Measurements from ENCODE around the gene CYP2R1. TPM values are rescaled to one million over a fixed set of nuclear protein-coding genes. Genes with fewer than 3 reads are reported as not detected.

CYP2R1 gene
- total and polyA plus RNA-seq, 2 of the 8 experiments (the other 6 are each of a cell fraction or from before 2014, with no cell fraction given), result 8.3 to 12.9 TPM

DNA sequence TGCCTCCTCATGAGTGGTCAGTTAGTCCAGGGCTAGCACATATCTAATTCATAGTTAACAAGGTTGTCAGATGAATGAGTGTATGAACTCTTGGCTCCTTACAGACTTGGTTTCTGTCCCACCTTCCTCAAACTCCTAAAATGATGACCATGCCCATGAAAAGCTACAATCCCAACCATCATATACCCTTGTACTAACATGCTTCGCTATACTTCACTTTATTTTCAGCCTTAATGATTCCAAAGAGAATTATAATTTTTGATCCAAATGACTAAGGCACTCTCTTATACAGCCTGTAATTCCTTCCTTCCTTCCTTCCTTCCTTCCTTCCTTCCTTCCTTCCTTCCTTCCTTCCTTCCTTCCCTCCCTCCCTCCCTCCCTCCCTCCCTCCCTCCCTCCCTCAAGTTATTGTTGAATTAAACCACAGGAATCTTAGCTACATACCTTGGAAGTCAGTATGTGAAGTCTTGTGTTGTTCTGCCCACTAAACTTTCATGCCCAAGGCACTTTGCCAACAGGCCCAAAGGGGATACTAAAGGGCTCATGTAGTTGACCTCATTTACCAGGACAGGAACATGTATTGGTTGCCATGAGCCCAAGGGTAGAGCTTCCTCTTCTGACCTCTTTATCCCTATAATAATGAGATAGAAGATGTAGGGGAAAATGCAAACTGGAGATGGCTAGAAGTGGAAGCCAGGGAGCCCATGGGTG is 42.8 kb upstream of the CYP2R1 start (continued):
- TF ChIP-seq, protein P1, sequence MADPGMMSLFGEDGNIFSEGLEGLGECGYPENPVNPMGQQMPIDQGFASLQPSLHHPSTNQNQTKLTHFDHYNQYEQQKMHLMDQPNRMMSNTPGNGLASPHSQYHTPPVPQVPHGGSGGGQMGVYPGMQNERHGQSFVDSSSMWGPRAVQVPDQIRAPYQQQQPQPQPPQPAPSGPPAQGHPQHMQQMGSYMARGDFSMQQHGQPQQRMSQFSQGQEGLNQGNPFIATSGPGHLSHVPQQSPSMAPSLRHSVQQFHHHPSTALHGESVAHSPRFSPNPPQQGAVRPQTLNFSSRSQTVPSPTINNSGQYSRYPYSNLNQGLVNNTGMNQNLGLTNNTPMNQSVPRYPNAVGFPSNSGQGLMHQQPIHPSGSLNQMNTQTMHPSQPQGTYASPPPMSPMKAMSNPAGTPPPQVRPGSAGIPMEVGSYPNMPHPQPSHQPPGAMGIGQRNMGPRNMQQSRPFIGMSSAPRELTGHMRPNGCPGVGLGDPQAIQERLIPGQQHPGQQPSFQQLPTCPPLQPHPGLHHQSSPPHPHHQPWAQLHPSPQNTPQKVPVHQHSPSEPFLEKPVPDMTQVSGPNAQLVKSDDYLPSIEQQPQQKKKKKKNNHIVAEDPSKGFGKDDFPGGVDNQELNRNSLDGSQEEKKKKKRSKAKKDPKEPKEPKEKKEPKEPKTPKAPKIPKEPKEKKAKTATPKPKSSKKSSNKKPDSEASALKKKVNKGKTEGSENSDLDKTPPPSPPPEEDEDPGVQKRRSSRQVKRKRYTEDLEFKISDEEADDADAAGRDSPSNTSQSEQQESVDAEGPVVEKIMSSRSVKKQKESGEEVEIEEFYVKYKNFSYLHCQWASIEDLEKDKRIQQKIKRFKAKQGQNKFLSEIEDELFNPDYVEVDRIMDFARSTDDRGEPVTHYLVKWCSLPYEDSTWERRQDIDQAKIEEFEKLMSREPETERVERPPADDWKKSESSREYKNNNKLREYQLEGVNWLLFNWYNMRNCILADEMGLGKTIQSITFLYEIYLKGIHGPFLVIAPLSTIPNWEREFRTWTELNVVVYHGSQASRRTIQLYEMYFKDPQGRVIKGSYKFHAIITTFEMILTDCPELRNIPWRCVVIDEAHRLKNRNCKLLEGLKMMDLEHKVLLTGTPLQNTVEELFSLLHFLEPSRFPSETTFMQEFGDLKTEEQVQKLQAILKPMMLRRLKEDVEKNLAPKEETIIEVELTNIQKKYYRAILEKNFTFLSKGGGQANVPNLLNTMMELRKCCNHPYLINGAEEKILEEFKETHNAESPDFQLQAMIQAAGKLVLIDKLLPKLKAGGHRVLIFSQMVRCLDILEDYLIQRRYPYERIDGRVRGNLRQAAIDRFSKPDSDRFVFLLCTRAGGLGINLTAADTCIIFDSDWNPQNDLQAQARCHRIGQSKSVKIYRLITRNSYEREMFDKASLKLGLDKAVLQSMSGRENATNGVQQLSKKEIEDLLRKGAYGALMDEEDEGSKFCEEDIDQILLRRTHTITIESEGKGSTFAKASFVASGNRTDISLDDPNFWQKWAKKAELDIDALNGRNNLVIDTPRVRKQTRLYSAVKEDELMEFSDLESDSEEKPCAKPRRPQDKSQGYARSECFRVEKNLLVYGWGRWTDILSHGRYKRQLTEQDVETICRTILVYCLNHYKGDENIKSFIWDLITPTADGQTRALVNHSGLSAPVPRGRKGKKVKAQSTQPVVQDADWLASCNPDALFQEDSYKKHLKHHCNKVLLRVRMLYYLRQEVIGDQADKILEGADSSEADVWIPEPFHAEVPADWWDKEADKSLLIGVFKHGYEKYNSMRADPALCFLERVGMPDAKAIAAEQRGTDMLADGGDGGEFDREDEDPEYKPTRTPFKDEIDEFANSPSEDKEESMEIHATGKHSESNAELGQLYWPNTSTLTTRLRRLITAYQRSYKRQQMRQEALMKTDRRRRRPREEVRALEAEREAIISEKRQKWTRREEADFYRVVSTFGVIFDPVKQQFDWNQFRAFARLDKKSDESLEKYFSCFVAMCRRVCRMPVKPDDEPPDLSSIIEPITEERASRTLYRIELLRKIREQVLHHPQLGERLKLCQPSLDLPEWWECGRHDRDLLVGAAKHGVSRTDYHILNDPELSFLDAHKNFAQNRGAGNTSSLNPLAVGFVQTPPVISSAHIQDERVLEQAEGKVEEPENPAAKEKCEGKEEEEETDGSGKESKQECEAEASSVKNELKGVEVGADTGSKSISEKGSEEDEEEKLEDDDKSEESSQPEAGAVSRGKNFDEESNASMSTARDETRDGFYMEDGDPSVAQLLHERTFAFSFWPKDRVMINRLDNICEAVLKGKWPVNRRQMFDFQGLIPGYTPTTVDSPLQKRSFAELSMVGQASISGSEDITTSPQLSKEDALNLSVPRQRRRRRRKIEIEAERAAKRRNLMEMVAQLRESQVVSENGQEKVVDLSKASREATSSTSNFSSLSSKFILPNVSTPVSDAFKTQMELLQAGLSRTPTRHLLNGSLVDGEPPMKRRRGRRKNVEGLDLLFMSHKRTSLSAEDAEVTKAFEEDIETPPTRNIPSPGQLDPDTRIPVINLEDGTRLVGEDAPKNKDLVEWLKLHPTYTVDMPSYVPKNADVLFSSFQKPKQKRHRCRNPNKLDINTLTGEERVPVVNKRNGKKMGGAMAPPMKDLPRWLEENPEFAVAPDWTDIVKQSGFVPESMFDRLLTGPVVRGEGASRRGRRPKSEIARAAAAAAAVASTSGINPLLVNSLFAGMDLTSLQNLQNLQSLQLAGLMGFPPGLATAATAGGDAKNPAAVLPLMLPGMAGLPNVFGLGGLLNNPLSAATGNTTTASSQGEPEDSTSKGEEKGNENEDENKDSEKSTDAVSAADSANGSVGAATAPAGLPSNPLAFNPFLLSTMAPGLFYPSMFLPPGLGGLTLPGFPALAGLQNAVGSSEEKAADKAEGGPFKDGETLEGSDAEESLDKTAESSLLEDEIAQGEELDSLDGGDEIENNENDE (IDR thresholded peaks at IDR 0.05; ENCODE audit: insufficient replicate concordance, low read length), result no peak
- TF ChIP-seq RXRA (IDR thresholded peaks at IDR 0.05; ENCODE audit: insufficient read depth, low read depth, low read length) (no peak), KDM1A (IDR thresholded peaks at IDR 0.05; ENCODE audit: borderline replicate concordance, low read length) (no peak), KDM5A (IDR thresholded peaks at IDR 0.05; ENCODE audit: low read length) (no peak), RNF2 (IDR thresholded peaks at IDR 0.05; ENCODE audit: borderline replicate concordance, low read depth, low read length, missing control alignments, poor library complexity, severe bottlenecking) (no peak), EZH2 (IDR thresholded peaks at IDR 0.05; ENCODE audit: low read depth, low read length, severe bottlenecking) (no peak), JUN (IDR thresholded peaks at IDR 0.05; ENCODE audit: low read depth, low read length) (no peak), SIRT6 (IDR thresholded peaks at IDR 0.05; ENCODE audit: low read length) (no peak)
- TF ChIP-seq, protein P2, sequence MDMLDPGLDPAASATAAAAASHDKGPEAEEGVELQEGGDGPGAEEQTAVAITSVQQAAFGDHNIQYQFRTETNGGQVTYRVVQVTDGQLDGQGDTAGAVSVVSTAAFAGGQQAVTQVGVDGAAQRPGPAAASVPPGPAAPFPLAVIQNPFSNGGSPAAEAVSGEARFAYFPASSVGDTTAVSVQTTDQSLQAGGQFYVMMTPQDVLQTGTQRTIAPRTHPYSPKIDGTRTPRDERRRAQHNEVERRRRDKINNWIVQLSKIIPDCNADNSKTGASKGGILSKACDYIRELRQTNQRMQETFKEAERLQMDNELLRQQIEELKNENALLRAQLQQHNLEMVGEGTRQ (IDR thresholded peaks at IDR 0.05; ENCODE audit: low read length), result no peak
